ENCODE data around the gene MICAL3.
"Not testable (repeated sequence)": the region's sequence is repeated elsewhere in the genome, so short reads cannot be mapped to it uniquely, and the experiment has no call there.

MICAL3 gene

DNA sequence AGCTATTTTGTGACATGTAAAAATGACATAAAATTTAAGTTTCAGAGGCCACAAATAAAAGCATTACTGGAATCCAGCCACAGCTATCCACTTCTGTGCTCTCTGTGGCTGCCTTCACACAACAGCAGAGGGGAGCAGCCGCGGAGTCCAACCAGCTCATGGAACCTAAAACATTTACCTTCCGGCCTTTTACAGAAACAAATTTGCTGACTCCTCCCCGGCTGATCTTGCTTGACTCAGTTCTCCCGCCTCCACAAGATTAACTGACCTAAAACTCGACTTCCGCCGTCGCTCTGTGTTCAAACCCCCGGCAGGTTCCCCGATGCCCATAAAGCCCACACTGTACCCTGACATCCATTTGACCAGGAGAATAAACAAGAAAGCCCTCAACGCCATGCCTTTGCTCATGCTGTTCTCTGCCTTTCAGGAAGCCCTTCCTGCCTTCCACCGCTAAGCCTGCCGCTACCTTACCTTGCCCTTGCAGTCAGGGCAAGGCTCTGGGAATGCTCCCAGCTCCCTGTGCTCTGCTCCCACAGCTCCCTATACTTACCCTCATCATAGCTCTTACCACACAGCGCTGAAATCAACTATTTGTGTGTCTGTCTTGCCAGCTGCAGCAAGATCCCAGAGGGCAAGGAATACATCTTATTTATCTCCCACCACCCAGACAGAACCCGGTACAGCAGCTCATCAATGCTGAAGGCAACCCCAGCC lies 35.4 kb downstream of the MICAL3 start:
- in situ Hi-C loops (cut with MboI; ENCODE audit: low pct_unique_long_range_greater_than_20kb, low sequenced_read_pairs, unreplicated experiment): no loop called here
- no peak for DNase-seq (ENCODE audit: low spot score)
- TF ChIP-seq, protein P1, sequence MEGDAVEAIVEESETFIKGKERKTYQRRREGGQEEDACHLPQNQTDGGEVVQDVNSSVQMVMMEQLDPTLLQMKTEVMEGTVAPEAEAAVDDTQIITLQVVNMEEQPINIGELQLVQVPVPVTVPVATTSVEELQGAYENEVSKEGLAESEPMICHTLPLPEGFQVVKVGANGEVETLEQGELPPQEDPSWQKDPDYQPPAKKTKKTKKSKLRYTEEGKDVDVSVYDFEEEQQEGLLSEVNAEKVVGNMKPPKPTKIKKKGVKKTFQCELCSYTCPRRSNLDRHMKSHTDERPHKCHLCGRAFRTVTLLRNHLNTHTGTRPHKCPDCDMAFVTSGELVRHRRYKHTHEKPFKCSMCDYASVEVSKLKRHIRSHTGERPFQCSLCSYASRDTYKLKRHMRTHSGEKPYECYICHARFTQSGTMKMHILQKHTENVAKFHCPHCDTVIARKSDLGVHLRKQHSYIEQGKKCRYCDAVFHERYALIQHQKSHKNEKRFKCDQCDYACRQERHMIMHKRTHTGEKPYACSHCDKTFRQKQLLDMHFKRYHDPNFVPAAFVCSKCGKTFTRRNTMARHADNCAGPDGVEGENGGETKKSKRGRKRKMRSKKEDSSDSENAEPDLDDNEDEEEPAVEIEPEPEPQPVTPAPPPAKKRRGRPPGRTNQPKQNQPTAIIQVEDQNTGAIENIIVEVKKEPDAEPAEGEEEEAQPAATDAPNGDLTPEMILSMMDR (IDR thresholded peaks at IDR 0.05; ENCODE audit: extremely low read depth, insufficient read depth, missing control alignments): no peak

DNA sequence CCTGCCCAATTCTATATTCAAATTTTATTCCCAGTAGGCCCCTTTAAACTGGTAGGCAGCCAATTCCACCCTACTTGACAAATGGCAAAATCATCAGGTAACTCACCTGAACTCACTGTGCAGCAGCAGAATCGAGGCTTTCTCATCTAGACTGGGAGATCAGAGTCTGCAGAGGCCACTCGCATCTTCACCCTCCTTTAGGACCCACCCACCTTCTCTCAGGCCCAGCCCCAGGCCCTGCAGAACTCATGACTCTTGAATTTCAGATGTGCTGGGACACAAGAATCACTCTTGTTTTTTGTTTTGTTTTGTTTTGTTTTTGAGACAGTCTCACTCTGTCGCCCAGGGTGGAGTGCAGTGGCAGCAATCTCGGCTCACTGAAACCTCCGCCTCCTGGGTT lies 38.8 kb downstream of the MICAL3 start:
- TF ChIP-seq, protein P1 (IDR thresholded peaks at IDR 0.05; ENCODE audit: extremely low read depth, insufficient read depth, missing control alignments): no peak
- no peak for DNase-seq (ENCODE audit: low spot score)
- in situ Hi-C loops (cut with MboI; ENCODE audit: low pct_unique_long_range_greater_than_20kb, low sequenced_read_pairs, unreplicated experiment): no loop called here

DNA sequence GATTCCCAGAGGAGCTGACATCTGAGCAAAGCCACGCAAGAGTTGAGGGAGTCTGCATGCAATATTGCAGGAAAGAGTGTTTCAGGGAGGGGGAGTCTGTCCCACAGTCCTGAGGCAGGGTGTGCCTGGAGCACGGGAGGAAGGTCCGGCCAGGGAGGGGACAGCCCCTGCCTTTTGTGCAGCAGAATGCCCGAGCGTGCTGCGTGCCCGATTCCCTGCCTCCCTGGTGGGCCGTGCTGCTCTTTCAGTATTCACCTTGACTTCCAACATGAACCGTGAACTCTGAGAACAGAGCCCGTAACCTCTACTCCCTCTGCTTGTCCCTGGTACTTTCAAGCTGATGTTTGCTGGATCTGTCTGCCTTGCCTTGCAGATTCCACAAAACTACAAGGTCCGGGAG lies 39.3 kb downstream of the MICAL3 start:
- DNase-seq (ENCODE audit: low spot score); in situ Hi-C loops (cut with MboI; ENCODE audit: low pct_unique_long_range_greater_than_20kb, low sequenced_read_pairs, unreplicated experiment): not testable (repeated sequence)

DNA sequence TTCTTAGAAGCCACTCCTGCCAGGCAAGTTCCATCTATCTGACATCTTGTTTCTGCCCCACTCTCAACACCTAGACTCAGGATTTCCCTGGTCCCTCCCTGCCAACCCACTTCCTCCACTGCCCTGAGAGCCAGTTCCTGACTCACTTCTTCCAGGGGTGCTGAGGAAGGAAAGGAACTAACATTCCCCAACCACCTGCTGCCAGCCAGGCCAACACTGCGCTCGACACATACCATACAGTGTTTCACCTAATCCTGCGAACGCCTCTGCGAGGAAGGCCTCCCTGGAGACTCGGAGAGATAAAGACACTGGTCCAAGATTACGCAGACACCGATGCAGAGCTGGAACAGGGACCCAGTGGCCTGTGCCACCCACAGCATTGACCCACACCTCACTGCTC lies 40.2 kb downstream of the MICAL3 start:
- TF ChIP-seq, protein P1 (IDR thresholded peaks at IDR 0.05; ENCODE audit: extremely low read depth, insufficient read depth, missing control alignments): no peak
- in situ Hi-C loops (cut with MboI; ENCODE audit: low pct_unique_long_range_greater_than_20kb, low sequenced_read_pairs, unreplicated experiment): no loop called here
- no peak for DNase-seq (ENCODE audit: low spot score)

DNA sequence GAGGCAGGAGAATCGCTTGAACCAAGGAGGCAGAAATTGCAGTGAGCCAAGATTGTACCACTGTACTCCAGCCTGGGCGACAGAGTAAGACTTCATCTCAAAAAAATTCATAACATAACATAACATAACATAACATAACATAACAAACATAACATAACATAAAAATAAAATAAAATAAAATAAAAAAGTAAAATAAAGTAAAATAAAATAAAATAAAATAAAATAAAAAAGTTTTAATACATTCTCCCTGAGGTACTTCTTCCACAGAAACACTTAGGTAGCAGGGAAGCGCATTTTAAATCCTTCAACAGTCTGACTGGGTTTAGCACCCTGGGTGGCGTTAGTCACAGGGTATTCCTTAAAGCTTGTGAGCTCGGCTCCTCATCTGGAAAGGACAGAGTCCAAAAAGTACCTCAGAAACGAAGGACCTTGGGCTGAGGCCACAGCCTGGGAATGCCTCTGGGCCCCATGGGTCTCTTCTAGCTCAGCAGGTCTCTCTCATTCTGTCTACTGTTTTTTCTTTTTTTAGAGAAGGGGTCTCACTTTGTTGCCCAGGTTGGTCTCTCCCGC lies 41.7 kb downstream of the MICAL3 start:
- TF ChIP-seq, protein P1 (IDR thresholded peaks at IDR 0.05; ENCODE audit: extremely low read depth, insufficient read depth, missing control alignments): no peak
- DNase-seq (ENCODE audit: low spot score): no peak

DNA sequence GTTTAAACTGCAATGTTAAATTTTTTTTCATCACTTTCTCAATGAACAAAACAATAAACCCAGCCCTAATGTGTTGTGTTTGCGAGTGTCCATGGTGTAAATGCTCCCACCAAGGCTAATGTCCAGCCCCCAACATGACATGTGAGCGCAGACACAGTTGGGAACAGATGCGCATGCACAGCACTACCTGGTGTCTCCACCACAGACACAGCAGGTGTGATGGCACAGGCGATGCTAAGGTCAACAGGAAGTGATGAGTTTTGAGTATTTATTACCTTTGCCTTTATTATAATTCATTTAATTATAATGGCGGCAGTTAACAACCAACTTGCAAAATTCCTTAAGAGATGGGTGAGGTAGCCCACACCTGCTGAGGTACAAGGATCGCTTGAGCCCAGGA lies 42.9 kb downstream of the MICAL3 start:
- in situ Hi-C loops (cut with MboI; ENCODE audit: low pct_unique_long_range_greater_than_20kb, low sequenced_read_pairs, unreplicated experiment): no loop called here
- TF ChIP-seq, protein P1 (IDR thresholded peaks at IDR 0.05; ENCODE audit: extremely low read depth, insufficient read depth, missing control alignments): no peak
- no peak for DNase-seq (ENCODE audit: low spot score)

More for the DNA sequence above, 41.7 kb downstream of the MICAL3 start:
- in situ Hi-C loops (cut with MboI; ENCODE audit: low pct_unique_long_range_greater_than_20kb, low sequenced_read_pairs, unreplicated experiment): no loop called here

DNA sequence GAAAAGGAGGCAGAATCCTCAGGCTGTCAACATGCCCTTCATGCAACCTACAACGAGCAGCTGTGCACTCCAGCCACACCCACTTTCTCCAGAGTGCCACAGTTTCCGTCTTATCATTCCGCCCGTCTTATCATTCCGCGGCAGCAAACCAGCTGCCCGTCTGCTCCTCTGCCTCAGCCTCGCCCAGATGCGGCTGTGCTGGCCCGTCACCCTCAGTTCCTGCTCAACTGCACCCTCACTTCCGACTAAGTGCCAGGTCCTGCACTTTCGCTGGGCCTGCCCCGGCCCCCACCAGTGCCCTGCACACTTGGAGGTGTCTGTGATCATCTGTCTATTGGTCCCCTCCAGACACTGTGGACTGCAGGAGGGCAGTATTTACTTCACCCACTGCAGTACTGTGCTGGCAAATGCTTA lies 43.7 kb downstream of the MICAL3 start:
- in situ Hi-C loops (cut with MboI; ENCODE audit: low pct_unique_long_range_greater_than_20kb, low sequenced_read_pairs, unreplicated experiment): no loop called here

More for the DNA sequence above, 43.7 kb downstream of the MICAL3 start:
- TF ChIP-seq, protein P1 (IDR thresholded peaks at IDR 0.05; ENCODE audit: extremely low read depth, insufficient read depth, missing control alignments): no peak
- DNase-seq (ENCODE audit: low spot score): no peak

Data from GM13977 (cell line).